Testis (tissue), 3 donors: Measurements from ENCODE around the gene TIMP2. TPM values are rescaled to one million over a fixed set of nuclear protein-coding genes. Genes with fewer than 3 reads are reported as not detected.
A peak's percentile ranks its signal among the peaks of the same experiment; 100 is the strongest.

Source experiments
- DNase-seq: peaks from one replicate; pipeline ENCODE4 v3.0.0-alpha.2; 2019
- H3K27ac ChIP-seq, 2 donors: fragments of 200-600 bp; sonication (generic); one replicate each; pipeline ENCODE4 v1.5.1; 2019
- H3K27me3 ChIP-seq: fragments of 200-600 bp; sonication (generic); one replicate; pipeline ENCODE4 v1.5.1; 2019
- H3K36me3 ChIP-seq: fragments of 200-600 bp; sonication (generic); one replicate; pipeline ENCODE4 v1.5.1; 2017; ENCODE audit warnings: low read depth; ENCODE audit errors: missing control alignments
- H3K4me1 ChIP-seq: fragments of 200-600 bp; sonication (generic); one replicate; pipeline ENCODE4 v1.5.1; 2019
- H3K4me3 ChIP-seq, 2 donors: fragments of 200-600 bp; sonication (generic); one replicate each; pipeline ENCODE4 v1.5.1; 2017 to 2019
- H3K9me3 ChIP-seq: fragments of 200-600 bp; sonication (generic); one replicate; pipeline ENCODE4 v1.5.1; 2017
- POLR2A ChIP-seq: fragments of 450-650 bp; IDR thresholded peaks from one replicate; pipeline ENCODE4 v1.6.1; 2017; ENCODE audit warnings: antibody characterized with exemption, mild to moderate bottlenecking, moderate library complexity
- WGBS, 2 donors: methylation state at CpG; one replicate each; pipeline ENCODE4 v1.1.5; 2018; 5-methylcytosine and 5-hydroxymethylcytosine counted together
- intact Hi-C: fragments of 100-400 bp; cut with DNase I; formaldehyde crosslinking; loops from one replicate; pipeline ENCODE4 v1.15.1; 2023; ENCODE audit warnings: low total_unique reads
- polyA plus RNA-seq: library from polyadenylated mRNA; stranded (reverse); fragments of 350-450 nt; fragmentation: Illumina TruSeq; extraction: RNeasy Lipid Tissue Mini Kit (QIAGEN cat#74804); gene quantifications from one replicate; pipeline ENCODE4 v1.2.3, GENCODE V29; 2014; ENCODE audit warnings: low read depth, low replicate concordance; ENCODE audit not compliant: insufficient read depth
- total RNA-seq, 2 donors: library from RNA; depleted of rRNA; stranded (reverse); fragments of >200 nt; gene quantifications; one replicate each; pipeline ENCODE4 v1.2.3, GENCODE V29; 2016
- TF ChIP-seq, protein P1 (sequence below), 3 experiments: fragments of 450-650 bp in 2 of 3; fragments of 200-600 bp in 1 of 3; sonication (generic) in 1 of 3; IDR thresholded peaks; one replicate each; pipeline ENCODE4 v1.5.1; 2016 to 2019; ENCODE audit warnings: antibody characterized with exemption in 3 of 3, mild to moderate bottlenecking in 2 of 3, moderate library complexity in 1 of 3

Gene TIMP2
- total and polyA plus RNA-seq, 3 donors from 2014 or later: 262 to 482 (median 465) TPM

DNA sequence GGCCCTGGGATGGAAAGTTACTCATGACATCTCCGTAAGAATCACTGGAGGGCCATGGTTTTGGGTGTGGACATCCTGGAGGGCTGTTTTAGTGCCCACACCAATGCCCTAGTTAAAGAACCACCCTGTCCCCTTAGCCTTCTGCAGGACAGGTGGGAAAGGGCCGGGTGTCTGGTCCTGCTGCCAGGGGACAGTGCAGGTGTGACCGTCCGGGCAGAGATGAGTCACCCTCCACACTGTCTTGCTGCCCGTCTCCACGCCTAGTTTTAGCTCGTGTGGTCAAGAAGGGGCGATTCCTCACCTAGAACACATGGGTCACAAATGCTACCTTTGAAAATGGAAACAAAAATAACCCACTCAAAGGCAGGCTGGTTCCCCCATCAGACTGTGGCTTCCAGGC lies 39.2 kb downstream of the TIMP2 start:
- H3K36me3 ChIP-seq: no peaks in the 10 kb centered on the region
- TF ChIP-seq POLR2A: no peak
- TF ChIP-seq, protein P1, sequence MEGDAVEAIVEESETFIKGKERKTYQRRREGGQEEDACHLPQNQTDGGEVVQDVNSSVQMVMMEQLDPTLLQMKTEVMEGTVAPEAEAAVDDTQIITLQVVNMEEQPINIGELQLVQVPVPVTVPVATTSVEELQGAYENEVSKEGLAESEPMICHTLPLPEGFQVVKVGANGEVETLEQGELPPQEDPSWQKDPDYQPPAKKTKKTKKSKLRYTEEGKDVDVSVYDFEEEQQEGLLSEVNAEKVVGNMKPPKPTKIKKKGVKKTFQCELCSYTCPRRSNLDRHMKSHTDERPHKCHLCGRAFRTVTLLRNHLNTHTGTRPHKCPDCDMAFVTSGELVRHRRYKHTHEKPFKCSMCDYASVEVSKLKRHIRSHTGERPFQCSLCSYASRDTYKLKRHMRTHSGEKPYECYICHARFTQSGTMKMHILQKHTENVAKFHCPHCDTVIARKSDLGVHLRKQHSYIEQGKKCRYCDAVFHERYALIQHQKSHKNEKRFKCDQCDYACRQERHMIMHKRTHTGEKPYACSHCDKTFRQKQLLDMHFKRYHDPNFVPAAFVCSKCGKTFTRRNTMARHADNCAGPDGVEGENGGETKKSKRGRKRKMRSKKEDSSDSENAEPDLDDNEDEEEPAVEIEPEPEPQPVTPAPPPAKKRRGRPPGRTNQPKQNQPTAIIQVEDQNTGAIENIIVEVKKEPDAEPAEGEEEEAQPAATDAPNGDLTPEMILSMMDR (IDR thresholded peaks at IDR 0.05): no peak
- DNase-seq: no peak
- no peaks in the 10 kb centered on the region for H3K9me3 ChIP-seq
- peak overlapping the region; percentile 92 to 93 for H3K27ac ChIP-seq
- no peaks in the 10 kb centered on the region for H3K27me3 ChIP-seq
- intact Hi-C loops: no loop called here
- peaks cover 53% of the 10 kb centered on the region for H3K4me1 ChIP-seq
- no peak overlapping the region for H3K4me3 ChIP-seq
- 76 to 91% methylated on average over 8 of the region's 8 CpGs for WGBS, 2 donors

DNA sequence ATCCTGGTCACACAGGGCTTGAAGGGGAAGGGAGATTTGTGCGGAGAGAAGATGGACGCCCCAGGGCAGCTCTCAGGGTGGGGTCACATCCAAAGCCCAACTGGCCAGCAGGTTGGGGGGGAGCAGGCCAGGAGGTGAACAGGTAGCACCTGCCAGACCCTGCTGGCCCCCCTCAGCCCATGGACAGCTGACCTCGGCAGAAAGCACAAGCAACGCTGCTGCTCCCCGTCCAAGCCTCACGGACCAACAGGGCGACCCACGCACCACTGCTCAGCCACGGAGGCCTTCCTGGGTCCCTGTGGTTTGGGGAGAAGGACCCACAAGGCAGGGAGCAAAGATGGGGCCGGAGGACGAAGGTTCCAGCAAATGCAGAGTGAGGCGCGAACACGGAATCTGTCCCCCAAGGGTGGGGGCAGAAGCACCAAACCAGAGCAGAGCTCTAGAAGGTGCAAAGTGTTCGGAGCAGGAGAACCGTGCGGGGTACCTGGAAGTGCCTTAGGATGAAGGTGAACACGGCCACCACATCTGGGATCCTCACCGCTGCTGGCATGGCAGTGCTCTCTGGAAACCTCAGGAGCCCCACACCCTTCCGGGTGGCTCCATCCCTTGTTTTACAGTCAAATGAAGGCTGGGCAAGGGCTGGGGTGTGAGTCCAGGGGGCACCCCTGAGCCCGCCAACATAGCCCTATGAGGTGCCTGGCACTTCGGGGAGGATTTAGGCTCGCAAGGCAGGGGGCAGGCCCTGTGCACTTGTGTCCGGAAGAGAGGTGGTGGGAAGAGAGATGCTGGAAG lies 40.1 kb downstream of the TIMP2 start:
- 69 to 90% methylated on average over 14 to 24 of the region's 24 CpGs for WGBS, 2 donors
- intact Hi-C loops: loop anchor here (5.0 kb wide), 2 partner anchors 37 to 87 kb away; no protein-coding TSS in a partner anchor
- Histone ChIP-seq H3K27ac (peak overlapping the region; percentile 92 to 93), H3K4me3 (no peak overlapping the region), H3K27me3 (no peaks in the 10 kb centered on the region), H3K4me1 (peaks cover 61% of the 10 kb centered on the region), H3K36me3 (no peaks in the 10 kb centered on the region), H3K9me3 (no peaks in the 10 kb centered on the region)
- DNase-seq: no peak
- TF ChIP-seq, protein P1 (IDR thresholded peaks at IDR 0.05): no peak
- no peak for TF ChIP-seq POLR2A

DNA sequence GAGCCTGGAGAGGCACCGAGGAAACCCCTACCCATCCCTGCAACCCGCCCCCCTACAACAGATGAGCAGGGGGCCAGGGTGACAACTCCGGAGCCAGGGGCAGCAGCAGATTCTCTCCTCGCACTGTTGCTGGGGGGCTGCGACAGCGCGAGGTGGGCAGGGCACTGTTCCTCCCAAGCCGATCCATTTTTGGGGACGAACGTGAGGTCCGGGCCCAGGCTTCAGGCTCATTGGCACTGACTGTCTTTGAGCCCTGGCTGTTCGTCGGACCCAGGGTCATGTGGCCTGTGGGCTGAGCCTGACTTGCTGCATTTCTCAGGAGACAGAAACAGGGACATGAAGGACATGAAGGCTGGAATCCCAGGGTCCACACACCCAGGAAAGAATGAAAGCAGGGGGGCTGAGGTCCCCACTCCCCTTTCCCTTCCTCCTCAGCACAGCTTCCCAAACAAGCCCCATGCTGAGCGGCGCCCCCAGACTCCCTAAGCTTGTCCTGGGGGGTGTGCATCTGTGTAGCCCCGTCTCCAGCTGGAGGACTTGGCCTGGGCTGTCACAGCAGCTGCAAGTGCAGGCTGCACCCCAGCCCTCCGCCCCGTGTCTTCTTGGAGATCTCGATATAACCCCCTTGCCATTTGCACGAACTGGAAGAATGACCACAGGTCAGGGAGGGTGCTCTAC lies 40.9 kb downstream of the TIMP2 start:
- H3K4me3 ChIP-seq: no peak overlapping the region
- peak overlapping the region; percentile 92 to 93 for H3K27ac ChIP-seq
- no peaks in the 10 kb centered on the region for H3K27me3 ChIP-seq
- no peaks in the 10 kb centered on the region for H3K36me3 ChIP-seq
- TF ChIP-seq, protein P1 (IDR thresholded peaks at IDR 0.05): no peak
- no peak for TF ChIP-seq POLR2A
- no peaks in the 10 kb centered on the region for H3K9me3 ChIP-seq
- intact Hi-C loops: loop anchor here (5.0 kb wide), 2 partner anchors 38 to 88 kb away; no protein-coding TSS in a partner anchor
- WGBS, 2 donors: 29 to 39% methylated on average over 8 to 20 of the region's 20 CpGs
- peaks cover 62% of the 10 kb centered on the region for H3K4me1 ChIP-seq
- DNase-seq: peak; percentile 67

DNA sequence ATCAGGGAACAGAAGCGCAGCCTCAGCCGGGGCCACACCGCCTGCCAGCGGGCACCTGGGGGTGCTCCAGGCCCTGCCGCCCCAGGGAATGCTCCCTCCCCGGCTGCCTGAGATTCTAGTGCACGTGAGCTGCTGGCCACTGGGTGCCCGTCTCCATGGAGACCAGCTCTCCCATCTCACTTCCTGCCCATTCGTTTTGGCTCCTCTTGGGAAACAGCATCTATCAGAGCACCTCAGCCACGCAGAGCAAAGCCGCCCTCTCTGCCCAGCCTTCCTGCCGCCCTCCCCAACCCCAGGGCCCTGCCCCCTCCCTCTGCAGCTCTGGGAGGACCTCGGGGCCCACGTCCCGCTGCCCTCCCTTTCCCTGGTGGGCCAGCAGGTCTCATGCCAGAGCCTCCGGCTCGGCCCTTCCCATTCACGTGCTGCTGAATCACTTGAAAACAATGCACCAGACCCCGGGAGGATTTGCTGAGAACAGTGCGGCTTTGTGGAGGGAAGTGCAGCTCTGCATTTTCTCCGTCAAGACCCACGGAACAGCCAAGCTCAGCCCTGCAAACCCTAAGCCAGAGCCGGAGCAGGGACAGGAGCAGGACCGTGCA lies 41.6 kb downstream of the TIMP2 start:
- Histone ChIP-seq H3K4me1 (peaks cover 65% of the 10 kb centered on the region), H3K36me3 (no peaks in the 10 kb centered on the region), H3K27ac (peak overlapping the region; percentile 92 to 93), H3K9me3 (no peaks in the 10 kb centered on the region), H3K27me3 (no peaks in the 10 kb centered on the region), H3K4me3 (no peak overlapping the region)
- peak; percentile 93 for DNase-seq
- intact Hi-C loops: loop anchor here (5.0 kb wide), 2 partner anchors 39 to 89 kb away; no protein-coding TSS in a partner anchor
- WGBS, 2 donors: 27 to 45% methylated on average over 17 to 24 of the region's 24 CpGs
- TF ChIP-seq, protein P1 (IDR thresholded peaks at IDR 0.05): no peak
- no peak for TF ChIP-seq POLR2A
